Measurements from ENCODE around the gene DGCR6L.
A peak's percentile ranks its signal among the peaks of the same experiment; 100 is the strongest.
"Not testable (repeated sequence)": the region's sequence is repeated elsewhere in the genome, so short reads cannot be mapped to it uniquely, and the experiment has no call there.

The DGCR6L gene

GRCh38 chr22:20308806-20309650, 10.8 kb downstream of the DGCR6L start:
- not testable (repeated sequence) for DNase-seq

GRCh38 chr22:20307448-20308447, 12.1 kb downstream of the DGCR6L start:
- DNase-seq, result not testable (repeated sequence)

GRCh38 chr22:20306646-20307447, 13.0 kb downstream of the DGCR6L start:
- not testable (repeated sequence) for DNase-seq

GRCh38 chr22:20305894-20306645, 13.8 kb downstream of the DGCR6L start:
- DNase-seq, result no peak

- DNase-seq, result not testable (repeated sequence)
Observed at GRCh38 chr22:20305230-20305893, 14.5 kb downstream of the DGCR6L start.

GRCh38 chr22:20304646-20305045, 15.2 kb downstream of the DGCR6L start:
- no peak for DNase-seq

GRCh38 chr22:20303229-20303534, 16.7 kb downstream of the DGCR6L start:
- not testable (repeated sequence) for DNase-seq

GRCh38 chr22:20302438-20303228, 17.2 kb downstream of the DGCR6L start:
- no peak for DNase-seq

GRCh38 chr22:20299746-20300136, 20.1 kb downstream of the DGCR6L start:
- no peak for DNase-seq

GRCh38 chr22:20298803-20299745, 20.8 kb downstream of the DGCR6L start:
- DNase-seq, result peak; percentile 43

- no peak for DNase-seq
Observed at GRCh38 chr22:20298110-20298802, 21.6 kb downstream of the DGCR6L start.

GRCh38 chr22:20297414-20298109, 22.3 kb downstream of the DGCR6L start:
- no peak for DNase-seq

- no peak for DNase-seq
Observed at GRCh38 chr22:20296598-20296997, 23.3 kb downstream of the DGCR6L start.

GRCh38 chr22:20295262-20296064, 24.4 kb downstream of the DGCR6L start:
- DNase-seq, result no peak

GRCh38 chr22:20292673-20293232, 27.1 kb downstream of the DGCR6L start:
- DNase-seq, result no peak

GRCh38 chr22:20292108-20292507, 27.8 kb downstream of the DGCR6L start:
- DNase-seq, result no peak

GRCh38 chr22:20291604-20292063, 28.2 kb downstream of the DGCR6L start:
- DNase-seq, result no peak

Data from amniotic stem cell (primary cell).